Calu3 (cell line): ENCODE data around the gene FAM131A. TPM values are rescaled to one million over a fixed set of nuclear protein-coding genes. Genes with fewer than 3 reads are reported as not detected.

Experiments used
- BruUV-seq: library from RNA; stranded (reverse); fragments of 400-500 nt; replicated peaks from 2 replicates; lab custom pipeline; 2021; lab: Mats Ljungman, UMichigan
- CTCF ChIA-PET: fragments of 300-600 bp; sonication (Branson Sonifier 250); formaldehyde crosslinking; loops from one replicate; lab custom pipeline; 2022; ENCODE audit warnings: antibody characterized with exemption; lab: Charles Lee
- DNase-seq: peaks from one replicate; pipeline ENCODE4 v3.0.0; 2022
- H3K27ac Mint-ChIP-seq: one replicate; pipeline ENCODE4 v1.8.0; 2022; ENCODE audit warnings: mixed read lengths; ENCODE audit not compliant: unreplicated experiment
- H3K27me3 Mint-ChIP-seq: one replicate; pipeline ENCODE4 v1.8.0; 2022; ENCODE audit warnings: mixed read lengths; ENCODE audit not compliant: unreplicated experiment
- H3K36me3 Mint-ChIP-seq: one replicate; pipeline ENCODE4 v1.8.0; 2022; ENCODE audit warnings: mild to moderate bottlenecking, moderate library complexity, mixed read lengths; ENCODE audit not compliant: insufficient read depth, unreplicated experiment
- H3K4me1 Mint-ChIP-seq: one replicate; pipeline ENCODE4 v1.8.0; 2022; ENCODE audit warnings: mild to moderate bottlenecking, low read depth, mixed read lengths; ENCODE audit not compliant: unreplicated experiment
- H3K4me3 Mint-ChIP-seq: one replicate; pipeline ENCODE4 v1.8.0; 2022; ENCODE audit warnings: mild to moderate bottlenecking, low read depth, moderate library complexity, mixed read lengths; ENCODE audit not compliant: unreplicated experiment
- H3K9me3 Mint-ChIP-seq: one replicate; pipeline ENCODE4 v1.8.0; 2022; ENCODE audit warnings: low read depth, mixed read lengths; ENCODE audit not compliant: unreplicated experiment
- CTCF ChIP-seq: fragments of 200-600 bp; IDR thresholded peaks from one replicate; pipeline ENCODE4 v1.8.0; 2022; ENCODE audit warnings: antibody characterized with exemption; ENCODE audit not compliant: unreplicated experiment
- intact Hi-C: fragments of 100-400 bp; cut with micrococcal nuclease; formaldehyde crosslinking; loops from one replicate; pipeline ENCODE4 v1.10.0; 2022; ENCODE audit not compliant: unreplicated experiment
- total RNA-seq: library from RNA; stranded (reverse); gene quantifications from 2 replicates; pipeline ENCODE4 v1.2.3, GENCODE V29; 2022

FAM131A gene
- total RNA-seq, 1 experiment from 2014 or later = 24.4 TPM

GRCh38 chr3:184366619-184367289 is 29.4 kb downstream of the FAM131A start:
- TSS peak; percentile 5 for BruUV-seq
- Mint-ChIP-seq H3K4me1 (peaks cover 18% of the 10 kb centered on the region), H3K9me3 (no peaks in the 10 kb centered on the region), H3K36me3 (peaks cover 84% of the 10 kb centered on the region), H3K27me3 (no peaks in the 10 kb centered on the region), H3K4me3 (no peak overlapping the region), H3K27ac (no peak overlapping the region)
- DNase-seq = no peak
- intact Hi-C loops = no loop called here
- CTCF ChIA-PET = interaction anchor here (0.7 kb wide), 1 partner anchor 150 kb away, joined by 4 read pairs; no protein-coding TSS in a partner anchor
- no peak for TF ChIP-seq CTCF

- TF ChIP-seq CTCF = no peak
- H3K4me3 Mint-ChIP-seq = no peak overlapping the region
- peaks cover 20% of the 10 kb centered on the region for H3K4me1 Mint-ChIP-seq
- H3K9me3 Mint-ChIP-seq = no peaks in the 10 kb centered on the region
- H3K36me3 Mint-ChIP-seq = peaks cover 72% of the 10 kb centered on the region
- H3K27ac Mint-ChIP-seq = no peak overlapping the region
- CTCF ChIA-PET = no interaction called here
- peaks cover 13% of the 10 kb centered on the region for H3K27me3 Mint-ChIP-seq
- DNase-seq = no peak
- intact Hi-C loops = no loop called here
- BruUV-seq = no TSS peak
Measured at GRCh38 chr3:184368116-184368515, 30.7 kb downstream of the FAM131A start.

GRCh38 chr3:184368586-184369183 is 31.3 kb downstream of the FAM131A start:
- no TSS peak for BruUV-seq
- no peak overlapping the region for H3K4me3 Mint-ChIP-seq
- H3K27ac Mint-ChIP-seq = no peak overlapping the region
- H3K27me3 Mint-ChIP-seq = peaks cover 19% of the 10 kb centered on the region
- CTCF ChIA-PET = interaction anchor here (0.6 kb wide), 1 partner anchor 49 kb away, joined by 4 read pairs; no protein-coding TSS in a partner anchor
- intact Hi-C loops = no loop called here
- peaks cover 66% of the 10 kb centered on the region for H3K36me3 Mint-ChIP-seq
- no peak for DNase-seq
- no peaks in the 10 kb centered on the region for H3K9me3 Mint-ChIP-seq
- peaks cover 20% of the 10 kb centered on the region for H3K4me1 Mint-ChIP-seq
- TF ChIP-seq CTCF = no peak

- CTCF ChIA-PET = interaction anchor here (0.6 to 3.6 kb wide), 35 partner anchors 8 to 440 kb away, joined by 3 to 85 read pairs (median 5); partner anchors contain the start of genes EPHB3 and VPS8
- Mint-ChIP-seq H3K4me3 (no peak overlapping the region), H3K36me3 (peaks cover 37% of the 10 kb centered on the region), H3K27ac (peak overlapping the region; percentile 58), H3K4me1 (peaks cover 7% of the 10 kb centered on the region), H3K27me3 (peaks cover 48% of the 10 kb centered on the region), H3K9me3 (no peaks in the 10 kb centered on the region)
- peak; percentile 91 for DNase-seq
- BruUV-seq = no TSS peak
- intact Hi-C loops = loop anchor here (1.0 to 10.0 kb wide), 4 partner anchors 97 to 406 kb away; no protein-coding TSS in a partner anchor
- peak; percentile 99 for TF ChIP-seq CTCF
Measured at GRCh38 chr3:184371570-184372018, 34.2 kb downstream of the FAM131A start.
